GM06990 (cell line): Measurements from ENCODE around the gene PIM2.

Source experiments
- DNase-seq: peaks from one replicate; pipeline ENCODE4 v3.0.0-alpha.2; 2011; ENCODE audit not compliant: insufficient read length; ENCODE audit errors: extremely low read depth
- H3K27me3 ChIP-seq: replicated peaks from 2 replicates; pipeline ENCODE4 v1.6.0; 2011; ENCODE audit warnings: low read length; ENCODE audit not compliant: control insufficient read depth, insufficient read depth
- H3K36me3 ChIP-seq: 2 replicates; pipeline ENCODE4 v1.5.1; 2011; ENCODE audit warnings: low read length; ENCODE audit not compliant: control insufficient read depth, insufficient read depth
- H3K4me3 ChIP-seq: replicated peaks from 2 replicates; pipeline ENCODE4 v1.5.1; 2011; ENCODE audit warnings: low read depth, mild to moderate bottlenecking, control low read depth, low read length
- TF ChIP-seq, protein P1 (sequence below): IDR thresholded peaks from 2 replicates; pipeline ENCODE4 v1.5.1; 2011; ENCODE audit warnings: low read length, control low read depth, mild to moderate bottlenecking, inconsistent platforms; ENCODE audit not compliant: insufficient read depth, poor library complexity, severe bottlenecking

Gene PIM2

DNA sequence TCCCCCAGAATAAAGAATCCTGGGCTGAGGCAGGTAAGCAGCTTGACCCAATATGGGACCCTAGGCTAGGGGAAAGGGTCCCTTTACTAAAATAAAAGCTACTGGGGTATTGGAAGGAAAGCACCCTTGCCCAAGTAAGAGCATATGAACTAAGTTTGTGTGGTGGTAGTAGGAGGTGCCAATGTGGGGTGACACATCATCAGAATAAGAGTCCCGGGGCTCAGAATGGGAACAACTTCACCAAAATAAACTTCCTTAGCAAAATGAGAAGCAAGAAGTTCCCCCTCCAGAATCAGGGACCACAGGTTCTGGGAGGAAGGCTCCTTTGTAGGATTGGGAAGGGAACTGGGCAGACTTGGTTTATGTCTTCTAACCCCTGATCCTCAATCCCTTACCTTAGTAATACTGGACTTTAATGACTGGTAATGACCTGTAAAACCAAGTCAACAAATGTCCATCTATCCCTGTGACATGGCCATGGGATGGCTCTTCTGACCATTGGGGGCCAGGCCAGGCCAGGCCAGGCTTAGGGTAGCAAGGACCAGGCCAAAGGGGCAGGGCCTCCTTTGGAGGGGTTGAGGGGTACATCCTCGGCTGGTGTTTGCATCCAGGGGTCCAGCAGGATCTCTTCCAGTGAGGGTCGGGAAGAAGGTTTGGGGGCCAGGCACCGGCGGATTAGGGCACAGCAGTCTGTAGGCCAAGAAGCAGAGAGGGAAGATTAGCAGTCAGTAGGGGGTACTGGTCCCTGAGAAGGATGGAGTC, 5.0 kb downstream of the PIM2 start:
- peaks cover 12% of the 10 kb centered on the region for H3K36me3 ChIP-seq
- H3K4me3 ChIP-seq: no peak overlapping the region; the same call in 1 of the 2 replicates
- no peak for DNase-seq
- H3K27me3 ChIP-seq: no peaks in the 10 kb centered on the region
- TF ChIP-seq, protein P1, sequence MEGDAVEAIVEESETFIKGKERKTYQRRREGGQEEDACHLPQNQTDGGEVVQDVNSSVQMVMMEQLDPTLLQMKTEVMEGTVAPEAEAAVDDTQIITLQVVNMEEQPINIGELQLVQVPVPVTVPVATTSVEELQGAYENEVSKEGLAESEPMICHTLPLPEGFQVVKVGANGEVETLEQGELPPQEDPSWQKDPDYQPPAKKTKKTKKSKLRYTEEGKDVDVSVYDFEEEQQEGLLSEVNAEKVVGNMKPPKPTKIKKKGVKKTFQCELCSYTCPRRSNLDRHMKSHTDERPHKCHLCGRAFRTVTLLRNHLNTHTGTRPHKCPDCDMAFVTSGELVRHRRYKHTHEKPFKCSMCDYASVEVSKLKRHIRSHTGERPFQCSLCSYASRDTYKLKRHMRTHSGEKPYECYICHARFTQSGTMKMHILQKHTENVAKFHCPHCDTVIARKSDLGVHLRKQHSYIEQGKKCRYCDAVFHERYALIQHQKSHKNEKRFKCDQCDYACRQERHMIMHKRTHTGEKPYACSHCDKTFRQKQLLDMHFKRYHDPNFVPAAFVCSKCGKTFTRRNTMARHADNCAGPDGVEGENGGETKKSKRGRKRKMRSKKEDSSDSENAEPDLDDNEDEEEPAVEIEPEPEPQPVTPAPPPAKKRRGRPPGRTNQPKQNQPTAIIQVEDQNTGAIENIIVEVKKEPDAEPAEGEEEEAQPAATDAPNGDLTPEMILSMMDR: no peak

DNA sequence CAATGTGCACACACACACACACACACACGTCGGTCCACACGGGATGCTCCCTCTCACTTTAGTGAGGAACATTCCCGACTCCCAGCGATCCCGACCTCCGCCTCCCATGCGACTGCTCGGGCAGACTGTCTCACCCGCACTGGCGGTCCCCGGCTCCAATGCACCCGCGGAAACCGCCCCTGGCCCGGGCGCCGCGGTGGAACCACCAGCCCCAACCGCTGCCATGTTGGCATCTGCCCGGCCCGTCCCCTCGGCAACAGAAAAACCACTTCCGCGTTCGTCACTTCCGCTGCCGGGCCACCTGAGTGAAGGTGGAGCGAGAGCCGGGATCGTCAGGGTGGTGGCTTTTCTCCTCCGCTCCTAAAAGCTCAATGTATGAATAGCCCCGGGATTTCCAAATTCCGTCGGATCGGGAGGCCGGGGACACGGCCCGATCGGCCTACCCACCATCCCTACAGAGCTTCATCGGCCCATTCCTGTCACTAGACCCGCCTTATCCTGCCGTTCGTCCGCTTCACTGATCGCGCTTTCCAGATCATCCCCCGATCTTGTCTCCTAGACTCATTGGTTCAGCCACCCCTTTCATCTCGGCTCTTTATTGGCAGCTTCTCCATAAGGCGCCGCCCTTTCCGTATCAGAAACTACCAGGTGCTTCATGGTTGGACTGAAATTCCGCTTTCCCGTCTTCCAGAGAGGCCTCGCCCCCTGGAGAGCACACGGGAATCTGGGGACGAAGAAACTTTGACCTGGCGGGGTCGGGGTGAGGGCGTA, 7.2 kb downstream of the PIM2 start, which contains the start of gene SLC35A2:
SLC35A2 (minus strand) TSS at position 235 of the 771 bp plus-strand sequence; CDS start at position 225, 10 bp downstream.
- TF ChIP-seq, protein P1: no peak
- Histone ChIP-seq H3K36me3 (peaks cover 13% of the 10 kb centered on the region), H3K4me3 (peak within 1 kb of the TSS; percentile 73), H3K27me3 (no peaks in the 10 kb centered on the region)
- peak; percentile 81 for DNase-seq

DNA sequence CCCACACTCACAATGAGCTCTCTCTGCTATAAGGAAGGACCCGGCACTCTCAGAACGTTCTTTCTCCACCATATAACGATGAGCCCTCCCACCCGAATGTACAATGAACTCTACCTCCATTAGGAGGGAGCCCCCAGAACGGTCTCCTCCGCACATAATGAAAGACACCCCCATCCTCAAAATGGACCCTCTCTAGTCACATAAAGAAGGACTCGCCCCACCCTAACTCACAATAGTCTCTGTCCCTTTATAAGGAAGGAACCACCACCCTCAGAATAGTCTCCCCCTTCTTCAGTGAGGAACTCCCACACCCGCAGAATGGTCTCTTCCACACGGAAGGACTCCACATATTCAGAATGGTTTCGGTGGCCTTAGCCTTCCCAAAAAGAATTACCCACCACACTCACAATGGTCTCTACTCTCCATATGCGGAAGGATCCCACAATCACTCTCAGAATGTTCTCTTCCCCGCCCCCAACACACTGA, 7.9 kb downstream of the PIM2 start:
- DNase-seq: no peak
- H3K27me3 ChIP-seq: no peaks in the 10 kb centered on the region
- peak overlapping the region; percentile 73 for H3K4me3 ChIP-seq
- H3K36me3 ChIP-seq: peaks cover 13% of the 10 kb centered on the region
- TF ChIP-seq, protein P1: no peak

DNA sequence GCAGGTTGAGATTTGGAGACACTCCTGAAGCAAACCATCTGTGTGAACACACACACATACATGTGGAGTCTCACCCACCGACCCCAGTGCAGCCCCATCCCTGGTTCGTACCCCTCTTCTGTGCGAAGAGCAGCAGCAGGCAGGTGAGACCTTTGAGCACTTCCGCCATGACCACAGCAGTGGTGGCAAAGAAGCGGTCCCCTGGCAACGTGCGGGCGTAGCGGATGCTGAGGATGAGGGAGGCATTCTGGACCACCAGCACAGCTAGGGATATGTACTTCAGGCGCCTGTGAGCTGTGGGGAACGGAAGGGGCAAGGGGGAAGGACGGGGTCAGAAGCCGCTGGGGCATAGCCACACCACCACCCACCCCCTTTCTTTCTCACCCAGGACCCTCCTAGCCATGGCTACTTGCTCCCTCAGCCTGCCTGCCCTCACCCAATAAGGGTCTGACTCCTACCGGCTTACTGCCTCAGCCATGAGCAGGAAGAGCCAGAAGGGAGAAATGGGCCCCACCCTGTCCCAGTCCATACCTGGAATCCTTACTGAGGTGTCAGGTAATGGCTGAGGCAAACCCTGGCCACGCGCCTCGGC, 9.0 kb downstream of the PIM2 start:
- TF ChIP-seq, protein P1: no peak
- no peak overlapping the region for H3K4me3 ChIP-seq
- peaks cover 12% of the 10 kb centered on the region for H3K36me3 ChIP-seq
- no peaks in the 10 kb centered on the region for H3K27me3 ChIP-seq
- DNase-seq: no peak

DNA sequence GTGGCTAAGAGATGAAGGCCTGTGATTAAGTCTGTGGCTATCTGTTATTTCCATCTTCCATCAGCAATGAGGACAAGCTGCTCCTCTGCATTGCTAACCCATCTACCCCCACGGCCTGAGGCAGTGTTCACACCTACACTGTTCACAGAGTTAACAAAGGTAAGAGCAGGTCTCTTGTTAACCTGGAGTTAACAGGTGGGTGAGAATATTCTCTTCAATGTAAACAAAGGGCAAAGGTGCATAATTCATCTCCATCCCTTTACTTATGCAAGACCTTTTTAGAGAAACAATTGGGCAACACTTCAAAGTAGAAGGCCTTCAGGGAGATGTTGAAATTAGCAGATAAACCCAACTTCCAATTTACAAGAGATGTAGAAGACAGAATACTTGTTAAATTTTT, 10.2 kb downstream of the PIM2 start:
- no peak for DNase-seq
- TF ChIP-seq, protein P1: no peak
- no peak overlapping the region for H3K4me3 ChIP-seq
- peaks cover 6% of the 10 kb centered on the region; the same call in 1 of the 2 replicates for H3K36me3 ChIP-seq
- no peaks in the 10 kb centered on the region for H3K27me3 ChIP-seq
